ENCODE measurements around the gene CBLL2. TPM values are rescaled to one million over a fixed set of nuclear protein-coding genes. Genes with fewer than 3 reads are reported as not detected.

Gene CBLL2
- polyA plus RNA-seq, 1 donor (not counting 4 experiments of a cell fraction or from before 2014, with no cell fraction given), result not detected

DNA sequence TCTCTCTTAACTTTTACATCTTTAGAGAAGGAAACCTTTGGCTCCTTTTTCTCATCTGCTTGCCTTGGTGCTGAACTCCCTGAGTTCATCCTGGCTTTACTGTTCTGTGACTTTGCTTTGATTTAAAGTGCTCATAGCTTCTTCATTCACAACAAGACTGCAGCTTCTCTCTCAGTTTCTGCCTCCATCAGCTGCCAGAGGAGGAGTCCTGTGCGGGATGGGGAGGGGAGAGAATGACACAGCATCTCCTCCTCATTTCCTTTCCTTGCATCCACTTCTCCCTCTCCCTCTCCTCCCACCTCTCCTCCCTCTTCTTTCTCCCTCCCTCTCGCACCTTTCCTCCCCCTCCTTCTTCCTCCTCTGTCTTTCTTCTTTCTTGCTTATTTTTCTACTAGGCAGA lies 42.0 kb downstream of the CBLL2 start:
- no peak overlapping the region for H2AFZ ChIP-seq (ENCODE audit: control insufficient read depth, low read length)
- no peak for TF ChIP-seq EZH2 (IDR thresholded peaks at IDR 0.05; ENCODE audit: low read length)
- TF ChIP-seq, protein P1, sequence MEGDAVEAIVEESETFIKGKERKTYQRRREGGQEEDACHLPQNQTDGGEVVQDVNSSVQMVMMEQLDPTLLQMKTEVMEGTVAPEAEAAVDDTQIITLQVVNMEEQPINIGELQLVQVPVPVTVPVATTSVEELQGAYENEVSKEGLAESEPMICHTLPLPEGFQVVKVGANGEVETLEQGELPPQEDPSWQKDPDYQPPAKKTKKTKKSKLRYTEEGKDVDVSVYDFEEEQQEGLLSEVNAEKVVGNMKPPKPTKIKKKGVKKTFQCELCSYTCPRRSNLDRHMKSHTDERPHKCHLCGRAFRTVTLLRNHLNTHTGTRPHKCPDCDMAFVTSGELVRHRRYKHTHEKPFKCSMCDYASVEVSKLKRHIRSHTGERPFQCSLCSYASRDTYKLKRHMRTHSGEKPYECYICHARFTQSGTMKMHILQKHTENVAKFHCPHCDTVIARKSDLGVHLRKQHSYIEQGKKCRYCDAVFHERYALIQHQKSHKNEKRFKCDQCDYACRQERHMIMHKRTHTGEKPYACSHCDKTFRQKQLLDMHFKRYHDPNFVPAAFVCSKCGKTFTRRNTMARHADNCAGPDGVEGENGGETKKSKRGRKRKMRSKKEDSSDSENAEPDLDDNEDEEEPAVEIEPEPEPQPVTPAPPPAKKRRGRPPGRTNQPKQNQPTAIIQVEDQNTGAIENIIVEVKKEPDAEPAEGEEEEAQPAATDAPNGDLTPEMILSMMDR (optimal IDR thresholded peaks at IDR 0.05 in 1 of 3, IDR thresholded peaks at IDR 0.05 in 1 of 3, conservative IDR thresholded peaks at IDR 0.05 in 1 of 3; ENCODE audit: extremely low read depth in 1 of 3, insufficient read depth in 2 of 3, low read length in 3 of 3), result no peak
- H3K27ac ChIP-seq (ENCODE audit: control insufficient read depth, insufficient read depth, low read length), result no peak overlapping the region
- H3K9ac ChIP-seq (ENCODE audit: control insufficient read depth, extremely low read depth, insufficient read depth, low read length), result no peak overlapping the region
- H3K9me3 ChIP-seq (ENCODE audit: control insufficient read depth, low read depth, low read length), result no peaks in the 10 kb centered on the region
- H3K9me1 ChIP-seq (ENCODE audit: control insufficient read depth, extremely low read depth, insufficient read depth, low read length), result no peaks in the 10 kb centered on the region
- H3K4me3 ChIP-seq (ENCODE audit: control insufficient read depth in 2 of 3, extremely low read depth in 1 of 3, insufficient read depth in 2 of 3, low read depth in 1 of 3, low read length in 3 of 3), result no peak overlapping the region
- H3K79me2 ChIP-seq (ENCODE audit: control insufficient read depth, insufficient read depth, low read length), result no peaks in the 10 kb centered on the region
- H3K4me2 ChIP-seq (ENCODE audit: control insufficient read depth, extremely low read depth, insufficient read depth, low read depth, low read length), result no peak overlapping the region
- dilution Hi-C loops (cut with MboI; ENCODE audit: extremely low pct_ligation_motif_present, low sequenced_read_pairs), result no loop called here
- H3K27me3 ChIP-seq (ENCODE audit: control insufficient read depth, extremely low read depth, insufficient read depth, low read length), result no peaks in the 10 kb centered on the region
- DNase-seq (ENCODE audit: low read depth, low spot score) (no peak), FAIRE-seq (no peak)
- no peaks in the 10 kb centered on the region for H3K4me1 ChIP-seq (ENCODE audit: control insufficient read depth, extremely low read depth, insufficient read depth, low read length)
- H4K20me1 ChIP-seq (ENCODE audit: control insufficient read depth, extremely low read depth, insufficient read depth, low read length), result no peaks in the 10 kb centered on the region
- H3K36me3 ChIP-seq (ENCODE audit: control insufficient read depth in 2 of 2, extremely low read depth in 1 of 2, insufficient read depth in 2 of 2, low read length in 2 of 2), result no peaks in the 10 kb centered on the region

DNA sequence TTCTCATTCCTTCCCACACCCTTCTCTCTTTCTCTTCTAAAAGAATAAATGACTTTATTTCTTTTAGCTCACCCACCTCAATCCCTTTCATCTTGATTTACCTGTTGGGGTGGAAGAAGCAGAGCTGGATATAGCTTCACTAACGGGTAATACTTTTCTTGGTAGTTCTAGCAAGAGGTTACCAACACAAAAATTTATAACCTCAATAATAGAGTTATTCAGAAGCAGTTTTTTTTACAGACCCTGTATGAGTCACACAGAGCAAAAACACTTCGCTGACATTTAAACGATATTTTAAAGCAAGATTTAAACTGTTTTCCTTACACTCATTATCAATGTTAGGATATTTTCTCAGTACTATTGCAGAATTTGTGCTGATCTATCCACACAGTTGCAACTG lies 42.4 kb downstream of the CBLL2 start:
- no peak for TF ChIP-seq EZH2 (IDR thresholded peaks at IDR 0.05; ENCODE audit: low read length)
- TF ChIP-seq, protein P1 (optimal IDR thresholded peaks at IDR 0.05 in 1 of 3, IDR thresholded peaks at IDR 0.05 in 1 of 3, conservative IDR thresholded peaks at IDR 0.05 in 1 of 3; ENCODE audit: extremely low read depth in 1 of 3, insufficient read depth in 2 of 3, low read length in 3 of 3), result no peak
- Histone ChIP-seq H2AFZ (ENCODE audit: control insufficient read depth, low read length) (no peak overlapping the region), H3K9me1 (ENCODE audit: control insufficient read depth, extremely low read depth, insufficient read depth, low read length) (no peaks in the 10 kb centered on the region), H3K79me2 (ENCODE audit: control insufficient read depth, insufficient read depth, low read length) (no peaks in the 10 kb centered on the region), H3K9me3 (ENCODE audit: control insufficient read depth, low read depth, low read length) (no peaks in the 10 kb centered on the region), H3K9ac (ENCODE audit: control insufficient read depth, extremely low read depth, insufficient read depth, low read length) (no peak overlapping the region), H3K4me1 (ENCODE audit: control insufficient read depth, extremely low read depth, insufficient read depth, low read length) (no peaks in the 10 kb centered on the region), H3K27ac (ENCODE audit: control insufficient read depth, insufficient read depth, low read length) (no peak overlapping the region), H4K20me1 (ENCODE audit: control insufficient read depth, extremely low read depth, insufficient read depth, low read length) (no peaks in the 10 kb centered on the region), H3K4me3 (ENCODE audit: control insufficient read depth in 2 of 3, extremely low read depth in 1 of 3, insufficient read depth in 2 of 3, low read depth in 1 of 3, low read length in 3 of 3) (no peak overlapping the region), H3K4me2 (ENCODE audit: control insufficient read depth, extremely low read depth, insufficient read depth, low read depth, low read length) (no peak overlapping the region), H3K36me3 (ENCODE audit: control insufficient read depth in 2 of 2, extremely low read depth in 1 of 2, insufficient read depth in 2 of 2, low read length in 2 of 2) (no peaks in the 10 kb centered on the region), H3K27me3 (ENCODE audit: control insufficient read depth, extremely low read depth, insufficient read depth, low read length) (no peaks in the 10 kb centered on the region)
- DNase-seq (ENCODE audit: low read depth, low spot score), result no peak
- no peak for FAIRE-seq
- dilution Hi-C loops (cut with MboI; ENCODE audit: extremely low pct_ligation_motif_present, low sequenced_read_pairs), result no loop called here

All from keratinocyte (primary cell).